ENCODE measurements around the gene CERS1.

GRCh38 chr19:18919900-18920214 is 23.9 kb upstream of the CERS1 start:
- no peak for TF ChIP-seq POLR2A (IDR thresholded peaks at IDR 0.05; ENCODE audit: low read depth, low read length)
- TF ChIP-seq CTCF (IDR thresholded peaks at IDR 0.05; ENCODE audit: extremely low read depth in 1 of 2, insufficient read depth in 1 of 2, low read depth in 1 of 2, low read length in 2 of 2), result no peak
- no peak for TF ChIP-seq MYC (IDR thresholded peaks at IDR 0.05; ENCODE audit: low read depth, low read length)
- TF ChIP-seq FOS (IDR thresholded peaks at IDR 0.05; ENCODE audit: borderline replicate concordance, insufficient read depth, low read length), result no peak
- TF ChIP-seq MAX (IDR thresholded peaks at IDR 0.05; ENCODE audit: insufficient read depth, insufficient read length), result no peak
- no peak for TF ChIP-seq POLR2AphosphoS5 (IDR thresholded peaks at IDR 0.05; ENCODE audit: insufficient read depth, low read depth, low read length)
- TF ChIP-seq EZH2 (IDR thresholded peaks at IDR 0.05; ENCODE audit: borderline replicate concordance, low read depth, low read length, severe bottlenecking), result no peak

Data from endothelial cell of umbilical vein (primary cell).